GM19397 (cell line): ENCODE results near the gene GRHPR.
"Not testable (repeated sequence)": the region's sequence is repeated elsewhere in the genome, so short reads cannot be mapped to it uniquely, and the experiment has no call there.

Experiments
- ATAC-seq: cut with Tn5 transposase; IDR thresholded peaks from one replicate; pipeline ENCODE4 v1.9.1; 2021; ENCODE audit warnings: mild to moderate bottlenecking, moderate library complexity; ENCODE audit not compliant: unreplicated experiment

GRHPR gene

GRCh38 chr9:37444890-37445289 lies 22.4 kb downstream of the GRHPR start:
- no peak for ATAC-seq

DNA sequence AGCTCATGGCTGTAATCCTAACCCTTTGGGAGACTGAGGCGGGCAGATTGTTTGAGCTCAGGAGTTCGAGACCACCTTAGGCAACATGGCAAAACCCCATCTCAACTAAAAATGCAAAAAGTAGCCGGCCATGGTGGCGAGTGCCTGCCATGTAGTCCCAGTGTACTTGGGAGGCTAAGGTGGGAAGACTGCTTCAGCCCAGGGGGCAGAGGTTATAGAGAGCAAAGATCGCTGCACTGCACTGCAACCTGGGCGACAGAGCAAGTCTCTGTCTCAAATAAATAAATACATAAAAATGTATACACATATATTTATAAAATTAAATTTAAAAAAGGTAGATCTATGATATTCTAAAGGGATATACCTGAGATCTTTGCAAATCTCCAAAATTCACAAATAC lies 23.3 kb downstream of the GRHPR start:
- no peak for ATAC-seq

GRCh38 chr9:37446401-37446800 lies 23.9 kb downstream of the GRHPR start:
- ATAC-seq = no peak

DNA sequence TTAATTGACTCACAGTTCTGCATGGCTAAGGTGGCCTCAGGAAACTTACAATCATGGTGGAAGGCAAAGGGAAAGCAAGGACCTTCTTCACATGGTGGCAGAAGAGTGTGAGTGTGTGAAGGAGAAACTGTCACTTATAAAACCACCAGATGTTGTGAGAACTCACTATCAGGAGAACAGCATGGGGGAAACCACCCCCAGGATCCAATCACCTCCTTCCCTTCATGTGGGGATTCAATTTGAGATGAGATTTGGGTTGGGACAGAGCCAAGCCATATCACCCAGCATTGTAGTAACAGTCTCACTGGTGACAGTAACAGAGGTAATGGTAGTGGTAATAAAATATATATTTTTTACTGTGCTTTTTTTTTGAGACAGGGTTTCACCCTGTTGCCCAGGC lies 24.6 kb downstream of the GRHPR start:
- no peak for ATAC-seq

DNA sequence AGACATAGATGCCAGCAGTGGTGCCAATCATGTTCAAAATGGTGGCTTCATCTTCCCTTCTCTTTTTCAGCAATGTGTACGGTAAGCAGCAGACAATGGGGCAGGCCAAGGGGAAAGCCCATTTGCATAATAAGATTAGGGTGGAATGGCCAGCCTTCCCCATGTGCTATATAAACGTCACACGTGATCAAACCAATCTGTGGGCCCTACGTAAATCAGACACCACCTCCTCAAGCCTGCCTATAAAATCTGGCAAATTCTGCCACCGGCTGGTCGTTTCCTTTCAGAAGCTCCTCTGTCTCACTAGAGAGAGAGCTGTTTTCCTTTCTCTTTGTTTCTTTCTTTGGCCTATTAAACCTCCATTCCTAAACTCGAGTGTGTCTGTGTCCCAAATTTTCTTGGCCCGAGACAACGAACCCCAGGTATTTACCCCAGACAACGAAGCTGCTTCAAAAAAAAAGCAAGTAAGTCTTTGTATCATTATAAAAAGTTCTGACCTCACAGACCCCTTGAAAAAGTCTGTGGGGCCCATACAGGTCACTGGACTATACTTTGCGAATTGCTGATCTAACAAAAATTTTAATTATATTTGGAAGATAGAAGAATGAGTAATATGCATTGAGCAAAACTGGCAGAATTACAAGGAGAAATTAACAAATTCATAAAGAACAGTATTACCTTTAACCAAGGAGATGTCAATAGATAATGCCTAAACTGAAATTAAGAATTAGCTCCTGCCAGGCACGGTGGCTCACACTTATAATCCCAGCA lies 27.6 kb downstream of the GRHPR start:
- no peak for ATAC-seq

DNA sequence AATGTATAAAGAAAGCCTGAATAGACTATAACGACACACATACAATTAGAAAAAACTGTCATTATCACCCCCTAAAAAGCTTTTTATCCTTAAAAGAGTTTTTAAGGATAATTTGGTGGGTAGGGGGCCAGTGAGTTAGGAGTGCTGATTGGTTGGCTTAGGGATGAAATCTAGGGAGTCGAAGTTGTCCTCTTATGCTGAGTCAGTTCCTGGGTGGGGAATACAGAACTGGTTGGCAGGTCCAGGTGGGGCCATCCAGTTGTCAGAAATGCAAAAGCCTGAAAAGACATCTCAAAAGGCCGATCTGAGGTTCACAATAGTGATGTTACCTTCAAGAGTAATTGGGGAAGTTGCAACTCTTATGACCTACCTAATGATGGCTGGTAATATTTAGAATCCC lies 29.1 kb downstream of the GRHPR start:
- no peak for ATAC-seq

DNA sequence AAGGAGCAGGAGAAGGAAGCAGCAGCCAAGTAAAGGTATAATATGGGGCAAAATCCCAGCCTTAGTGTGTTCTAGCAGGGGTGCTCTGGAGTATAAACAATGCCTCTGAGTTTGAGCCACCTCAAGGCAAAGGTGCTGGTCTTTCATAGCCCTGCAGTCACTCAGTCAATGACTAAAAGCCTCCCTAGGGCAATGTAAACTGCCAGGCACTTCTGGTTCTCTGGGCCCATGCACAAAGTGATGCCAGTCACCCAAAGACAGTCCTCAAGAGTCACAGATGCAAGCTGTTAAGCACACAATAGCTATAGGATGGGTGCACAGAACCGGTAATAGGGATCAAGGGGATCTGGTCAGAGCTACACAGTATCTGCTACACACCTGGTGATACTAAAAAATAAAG lies 30.1 kb downstream of the GRHPR start:
- no peak for ATAC-seq

- ATAC-seq = no peak
Observed at GRCh38 chr9:37453827-37454226, 31.3 kb downstream of the GRHPR start.

DNA sequence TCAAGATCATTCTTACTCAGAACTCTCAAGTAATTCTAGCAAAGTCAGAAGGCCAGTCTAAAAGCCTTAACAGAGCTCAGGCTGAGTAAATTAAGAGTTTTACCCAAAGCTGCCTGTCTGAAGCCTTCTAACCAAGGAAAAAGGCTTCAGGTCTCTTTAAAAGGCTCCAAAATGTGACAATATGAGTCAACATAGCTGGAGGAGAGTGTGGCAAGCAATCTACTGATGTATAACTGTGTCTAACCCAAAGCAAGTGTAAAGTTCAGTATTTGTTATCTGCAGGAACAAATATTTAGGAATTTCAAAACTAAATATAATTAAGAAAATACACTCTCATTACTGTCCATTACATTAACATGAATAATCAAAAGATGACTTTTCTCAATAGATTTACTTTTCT lies 31.7 kb downstream of the GRHPR start:
- no peak for ATAC-seq

GRCh38 chr9:37455884-37456647 lies 33.6 kb downstream of the GRHPR start:
- no peak for ATAC-seq

- ATAC-seq = no peak
Observed at GRCh38 chr9:37456817-37457216, 34.3 kb downstream of the GRHPR start.

DNA sequence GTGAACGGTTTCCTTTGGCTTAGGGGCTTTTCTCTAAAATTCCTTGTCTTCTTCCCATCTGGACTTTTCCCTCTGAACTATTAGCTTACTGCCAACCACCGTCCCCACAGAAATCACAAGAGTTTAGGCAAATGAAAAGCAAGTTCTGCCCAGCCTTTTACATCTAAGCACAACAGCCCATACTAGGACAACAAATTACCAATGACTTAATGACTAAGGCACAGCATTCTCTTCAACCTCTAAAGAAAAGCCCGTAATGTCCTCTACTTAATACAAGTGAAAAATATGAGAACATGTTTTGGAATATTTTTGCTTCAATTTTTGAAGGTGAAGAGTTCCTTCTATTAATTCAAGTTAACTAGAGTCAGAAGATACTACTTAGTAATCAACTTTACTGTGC lies 41.5 kb downstream of the GRHPR start:
- ATAC-seq = no peak

DNA sequence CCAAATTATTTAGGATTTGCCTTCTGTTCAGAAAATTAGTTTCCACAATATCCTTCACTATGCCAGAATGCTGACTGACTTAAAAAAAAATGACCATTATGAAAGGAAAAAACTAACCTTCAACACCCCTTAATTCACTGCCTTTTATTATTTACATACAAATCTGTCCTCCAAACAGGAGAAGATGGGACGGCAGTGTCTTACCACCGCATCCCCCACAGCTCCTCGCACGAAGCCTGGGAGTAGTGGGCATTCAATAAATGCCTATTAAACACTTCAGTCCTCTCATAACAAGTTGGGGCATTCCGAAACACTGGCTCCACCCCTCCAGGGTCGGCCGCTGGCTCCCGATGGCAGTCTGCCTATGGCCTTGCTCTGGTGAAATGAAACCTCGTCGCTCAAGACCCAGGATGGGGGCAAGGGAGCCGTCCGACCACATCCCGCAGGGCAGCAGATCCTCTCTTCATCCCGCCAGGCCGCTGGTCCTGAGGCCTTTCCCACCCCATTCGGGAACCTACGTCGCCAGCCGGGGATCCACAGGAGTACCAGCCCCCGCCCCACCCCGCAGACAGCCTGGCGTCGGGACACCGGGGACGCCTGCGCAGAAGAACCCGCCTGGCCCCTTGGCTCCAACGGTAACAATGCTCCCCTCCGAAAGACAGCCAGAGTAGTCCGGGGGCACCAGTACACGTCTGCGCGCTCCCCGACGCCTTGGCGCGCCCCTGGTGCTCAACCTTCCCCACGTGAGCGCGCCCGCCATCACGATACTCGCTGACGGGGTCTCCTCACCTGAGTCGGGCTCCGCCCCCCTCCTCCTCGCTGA lies 42.1 kb downstream of the GRHPR start:
- ATAC-seq = peak; percentile 37

- peak; percentile 80 for ATAC-seq
Observed at GRCh38 chr9:37465249-37466036, 42.9 kb downstream of the GRHPR start, which contains the start of gene ZBTB5. Gene ZBTB5, minus strand, starts transcription at chr9:37465450. Its CDS starts 22,899 bp downstream, at chr9:37442551.

DNA sequence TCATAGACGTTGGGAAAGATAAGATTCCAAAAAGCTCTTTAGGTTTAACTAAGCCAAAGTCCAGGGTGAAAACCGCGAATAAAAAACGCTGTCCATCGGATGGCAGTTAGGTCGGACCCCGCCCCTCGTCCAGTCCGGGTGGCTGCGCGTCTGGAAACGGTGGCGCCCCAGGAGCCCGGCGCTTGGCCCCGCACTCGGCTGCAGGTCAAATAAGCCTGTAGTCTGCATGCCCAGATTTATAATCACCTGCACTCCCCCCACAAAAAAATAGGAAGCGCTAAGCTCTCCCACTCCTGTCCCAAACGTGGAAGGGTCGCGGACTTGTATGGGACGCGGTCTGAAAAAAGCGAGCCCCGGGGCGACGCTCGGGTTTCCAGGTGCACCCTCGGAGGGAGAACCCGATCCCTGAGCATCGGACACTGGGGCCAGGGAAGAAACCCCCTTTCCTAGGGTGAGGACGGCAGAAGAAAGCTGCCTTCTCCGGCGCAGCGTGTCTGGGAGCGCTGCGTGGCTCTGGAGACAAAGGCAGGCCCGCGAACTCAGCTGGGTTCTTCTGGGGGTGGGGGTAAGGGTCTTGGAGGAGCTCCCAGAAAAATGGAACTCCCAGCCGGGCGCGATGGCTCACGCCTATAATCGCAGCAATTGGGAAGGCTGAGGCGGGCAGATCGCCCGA lies 43.7 kb downstream of the GRHPR start:
- peak; percentile 9 for ATAC-seq

- ATAC-seq = not testable (repeated sequence)
Observed at GRCh38 chr9:37467530-37467929, 45.0 kb downstream of the GRHPR start.

GRCh38 chr9:37468620-37469019 lies 46.1 kb downstream of the GRHPR start:
- ATAC-seq = no peak

- ATAC-seq = no peak
Observed at GRCh38 chr9:37471942-37472684, 49.6 kb downstream of the GRHPR start.

GRCh38 chr9:37473982-37474381 lies 51.5 kb downstream of the GRHPR start:
- ATAC-seq = not testable (repeated sequence)
